Naive thymus-derived CD4-positive, alpha-beta T cell (primary cell): ENCODE results near the gene CDC14A. TPM values are rescaled to one million over a fixed set of nuclear protein-coding genes. Genes with fewer than 3 reads are reported as not detected.

Source experiments
- ATAC-seq: fragments of 150-1000 bp; cut with Tn5 transposase; 2 replicates; pipeline ENCODE4 v1.10.0; 2021; ENCODE audit warnings: mild to moderate bottlenecking, moderate library complexity
- CTCF ChIA-PET: fragments of 350-600 bp; sonication (Branson Sonifier 250); formaldehyde crosslinking; loops from one replicate; lab custom pipeline; 2021; ENCODE audit warnings: antibody characterized with exemption; lab: Charles Lee
- POLR2A ChIA-PET: fragments of 350-600 bp; sonication (Branson Sonifier 250); formaldehyde crosslinking; loops from one replicate; lab custom pipeline; 2021; ENCODE audit warnings: antibody characterized with exemption, inconsistent platforms; lab: Charles Lee
- DNase-seq, 9 donors: peaks; one replicate each; pipeline versions ENCODE4 v3.0.0 to v3.0.0-alpha.2; 2020 to 2022; ENCODE audit warnings: mixed read lengths in 1 of 9
- H3K27ac ChIP-seq: one replicate; pipeline ENCODE4 v1.7.0; 2013; ENCODE audit warnings: mild to moderate bottlenecking, low read depth, low read length, moderate library complexity
- H3K27me3 ChIP-seq, 2 donors: one replicate each; pipeline ENCODE4 v1.7.0; 2013; ENCODE audit warnings: low read length in 2 of 2, mild to moderate bottlenecking in 2 of 2, moderate library complexity in 2 of 2; ENCODE audit not compliant: control insufficient read depth in 2 of 2, insufficient read depth in 2 of 2
- H3K36me3 ChIP-seq, 3 experiments: 1 replicate in 2 of 3; 2 replicates in 1 of 3; pipeline ENCODE4 v1.7.0; 2013; ENCODE audit warnings: low read length in 3 of 3, mild to moderate bottlenecking in 3 of 3, moderate library complexity in 1 of 3; ENCODE audit not compliant: insufficient read depth in 3 of 3, control insufficient read depth in 2 of 3
- H3K4me1 ChIP-seq, 2 donors: one replicate each; pipeline ENCODE4 v1.7.0; 2013; ENCODE audit warnings: low read length in 2 of 2, mild to moderate bottlenecking in 2 of 2, moderate library complexity in 1 of 2; ENCODE audit not compliant: control insufficient read depth in 2 of 2, insufficient read depth in 2 of 2
- H3K4me3 ChIP-seq: 2 replicates; pipeline ENCODE4 v1.7.0; 2013; ENCODE audit warnings: mild to moderate bottlenecking, low read length
- H3K9me3 ChIP-seq, 3 experiments: 1 replicate in 2 of 3; 2 replicates in 1 of 3; pipeline ENCODE4 v1.7.0; 2013; ENCODE audit warnings: low read length in 3 of 3; ENCODE audit not compliant: control insufficient read depth in 2 of 3
- H3K27ac Mint-ChIP-seq, 9 donors: one replicate each; pipeline ENCODE4 v1.8.0; 2020 to 2022; ENCODE audit warnings: mixed read lengths in 9 of 9, mild to moderate bottlenecking in 8 of 9, moderate library complexity in 5 of 9, inconsistent platforms in 2 of 9
- H3K27me3 Mint-ChIP-seq, 5 donors: one replicate each; pipeline ENCODE4 v1.8.0; 2021 to 2022; ENCODE audit warnings: mixed read lengths in 5 of 5, mild to moderate bottlenecking in 1 of 5
- H3K36me3 Mint-ChIP-seq, 5 donors: one replicate each; pipeline ENCODE4 v1.8.0; 2020 to 2022; ENCODE audit warnings: mixed read lengths in 5 of 5, mild to moderate bottlenecking in 3 of 5, inconsistent platforms in 1 of 5
- H3K4me1 Mint-ChIP-seq, 7 donors: one replicate each; pipeline ENCODE4 v1.8.0; 2020 to 2022; ENCODE audit warnings: mixed read lengths in 7 of 7, mild to moderate bottlenecking in 3 of 7, inconsistent platforms in 1 of 7
- H3K4me3 Mint-ChIP-seq, 10 donors: one replicate each; pipeline ENCODE4 v1.8.0; 2020 to 2022; ENCODE audit warnings: mild to moderate bottlenecking in 10 of 10, mixed read lengths in 10 of 10, moderate library complexity in 6 of 10, inconsistent platforms in 2 of 10
- H3K9me3 Mint-ChIP-seq, 11 donors: one replicate each; pipeline ENCODE4 v1.8.0; 2020 to 2022; ENCODE audit warnings: mixed read lengths in 11 of 11, mild to moderate bottlenecking in 4 of 11, inconsistent platforms in 1 of 11, moderate library complexity in 1 of 11
- intact Hi-C, 2 donors: fragments of 100-400 bp; cut with micrococcal nuclease; formaldehyde crosslinking; loops; one replicate each; pipeline ENCODE4 v1.15.1; 2023
- polyA plus RNA-seq, 2 donors: library from polyadenylated mRNA; unstranded; fragments of 300-500 nt; fragmentation: Illumina TruSeq; gene quantifications; one replicate each; pipeline ENCODE4 v1.2.3, GENCODE V29; 2021
- total RNA-seq, 6 experiments: library from RNA in 5 of 6; stranded (reverse) in 5 of 6; gene quantifications; 1 replicate in 5 of 6; 2 replicates in 1 of 6; pipeline ENCODE4 v1.2.3 and lab custom pipeline; 2021 to 2026

Gene CDC14A
- total and polyA plus RNA-seq, 7 experiments from 2014 or later = 47.1 to 136 (median 79.3) TPM

GRCh38 chr1:100528871-100529270 is 176.6 kb downstream of the CDC14A start:
- no peak overlapping the region for H3K4me3 ChIP-seq
- ATAC-seq (no peak), DNase-seq (no peak)
- no peaks in the 10 kb centered on the region for H3K27me3 ChIP-seq
- peaks cover 28 to 36% (median 34%) of the 10 kb centered on the region in 7 donors for H3K4me1 Mint-ChIP-seq
- H3K9me3 ChIP-seq = no peaks in the 10 kb centered on the region
- no peaks in the 10 kb centered on the region for H3K36me3 Mint-ChIP-seq
- peaks cover 0 to 3% (median 0%) of the 10 kb centered on the region in 11 donors for H3K9me3 Mint-ChIP-seq
- POLR2A ChIA-PET = no interaction called here
- H3K4me1 ChIP-seq = peaks cover 14 to 33% of the 10 kb centered on the region in 2 donors
- no peak overlapping the region for H3K4me3 Mint-ChIP-seq
- no peaks in the 10 kb centered on the region for H3K36me3 ChIP-seq
- no peak overlapping the region for H3K27ac ChIP-seq
- intact Hi-C loops = no loop called here
- CTCF ChIA-PET = interaction anchor here (1.6 kb wide), 1 partner anchor 14 kb away, joined by 4 read pairs; no protein-coding TSS in a partner anchor
- H3K27me3 Mint-ChIP-seq = peaks cover 0 to 16% (median 0%) of the 10 kb centered on the region in 5 donors
- H3K27ac Mint-ChIP-seq = peak overlapping the region in 3 of 9 donors; percentile 10 to 37 (median 21)

- intact Hi-C loops = loop anchor here (5.0 to 10.0 kb wide), 2 partner anchors 337 to 395 kb away; partner anchors contain the start of genes SASS6 (in 1 of the 2) and TRMT13 (in 1 of the 2)
- Mint-ChIP-seq H3K27ac (peak overlapping the region in 7 of 9 donors; percentile 39 to 88 (median 65)), H3K4me1 (peaks cover 28 to 36% (median 34%) of the 10 kb centered on the region in 7 donors), H3K36me3 (no peaks in the 10 kb centered on the region), H3K4me3 (peak overlapping the region in 1 of 10 donors; percentile 60), H3K27me3 (peaks cover 0 to 23% (median 5%) of the 10 kb centered on the region in 5 donors), H3K9me3 (peaks cover 0 to 3% (median 0%) of the 10 kb centered on the region in 11 donors)
- Histone ChIP-seq H3K36me3 (no peaks in the 10 kb centered on the region), H3K4me3 (no peak overlapping the region), H3K9me3 (no peaks in the 10 kb centered on the region), H3K27ac (no peak overlapping the region), H3K27me3 (no peaks in the 10 kb centered on the region), H3K4me1 (peaks cover 14 to 33% of the 10 kb centered on the region in 2 donors)
- ATAC-seq = no peak
- CTCF ChIA-PET = interaction anchor here (0.6 to 1.6 kb wide), 2 partner anchors 13 to 729 kb away, joined by 3 to 4 read pairs; no protein-coding TSS in a partner anchor
- DNase-seq = no peak
- POLR2A ChIA-PET = interaction anchor here (0.7 to 1.1 kb wide), 2 partner anchors 9 to 13 kb away, joined by 3 to 4 read pairs; no protein-coding TSS in a partner anchor
Measured at GRCh38 chr1:100530141-100530540, 177.8 kb downstream of the CDC14A start.

GRCh38 chr1:100530880-100531487 is 178.7 kb downstream of the CDC14A start:
- ATAC-seq (peak; percentile 94), DNase-seq (peak in 6 of 9 donors; percentile 8 to 46 (median 30))
- POLR2A ChIA-PET = interaction anchor here (0.5 to 1.1 kb wide), 3 partner anchors 10 to 448 kb away, joined by 3 to 4 read pairs (median 3); no protein-coding TSS in a partner anchor
- peak overlapping the region; percentile 17 for H3K4me3 ChIP-seq
- peaks cover 3 to 30% (median 10%) of the 10 kb centered on the region in 5 donors for H3K27me3 Mint-ChIP-seq
- H3K4me1 Mint-ChIP-seq = peaks cover 28 to 36% (median 34%) of the 10 kb centered on the region in 7 donors
- no peaks in the 10 kb centered on the region for H3K36me3 ChIP-seq
- no peaks in the 10 kb centered on the region for H3K36me3 Mint-ChIP-seq
- no peaks in the 10 kb centered on the region for H3K27me3 ChIP-seq
- H3K4me1 ChIP-seq = peaks cover 14 to 33% of the 10 kb centered on the region in 2 donors
- peak overlapping the region in 8 of 10 donors; percentile 20 to 61 (median 52) for H3K4me3 Mint-ChIP-seq
- H3K27ac ChIP-seq = no peak overlapping the region
- H3K9me3 ChIP-seq = no peaks in the 10 kb centered on the region
- intact Hi-C loops = loop anchor here (5.0 to 10.0 kb wide), 2 partner anchors 336 to 396 kb away; partner anchors contain the start of genes SASS6 (in 1 of the 2) and TRMT13 (in 1 of the 2)
- CTCF ChIA-PET = no interaction called here
- H3K27ac Mint-ChIP-seq = peak overlapping the region; percentile 32 to 88 (median 51)
- H3K9me3 Mint-ChIP-seq = peaks cover 0 to 1% (median 0%) of the 10 kb centered on the region in 11 donors

- Histone ChIP-seq H3K27me3 (no peaks in the 10 kb centered on the region), H3K9me3 (no peaks in the 10 kb centered on the region), H3K4me1 (peaks cover 14 to 33% of the 10 kb centered on the region in 2 donors), H3K36me3 (no peaks in the 10 kb centered on the region), H3K27ac (no peak overlapping the region), H3K4me3 (no peak overlapping the region)
- Mint-ChIP-seq H3K36me3 (no peaks in the 10 kb centered on the region), H3K4me1 (peaks cover 26 to 36% (median 34%) of the 10 kb centered on the region in 7 donors), H3K4me3 (peak overlapping the region in 2 of 10 donors; percentile 4 to 6), H3K27me3 (peaks cover 19 to 41% (median 23%) of the 10 kb centered on the region in 5 donors), H3K9me3 (peaks cover 0 to 1% (median 0%) of the 10 kb centered on the region in 11 donors), H3K27ac (peak overlapping the region in 2 of 9 donors; percentile 9 to 32)
- ChIA-PET CTCF (interaction anchor here (0.5 kb wide), 1 partner anchor 914 kb away, joined by 3 read pairs; no protein-coding TSS in a partner anchor), POLR2A (no interaction called here)
- intact Hi-C loops = loop anchor here (5.0 to 10.0 kb wide), 2 partner anchors 335 to 398 kb away; partner anchors contain the start of genes SASS6 (in 1 of the 2) and TRMT13 (in 1 of the 2)
- DNase-seq (no peak), ATAC-seq (no peak)
Measured at GRCh38 chr1:100532645-100533044, 180.3 kb downstream of the CDC14A start.

- Histone ChIP-seq H3K27me3 (peaks cover 0 to 3% of the 10 kb centered on the region in 2 donors), H3K27ac (no peak overlapping the region), H3K9me3 (no peaks in the 10 kb centered on the region), H3K36me3 (no peaks in the 10 kb centered on the region), H3K4me3 (no peak overlapping the region), H3K4me1 (peaks cover 19 to 37% of the 10 kb centered on the region in 2 donors)
- no peak overlapping the region for H3K27ac Mint-ChIP-seq
- H3K4me1 Mint-ChIP-seq = peaks cover 32 to 43% (median 35%) of the 10 kb centered on the region in 7 donors
- ATAC-seq = no peak
- ChIA-PET POLR2A (no interaction called here), CTCF (no interaction called here)
- intact Hi-C loops = loop anchor here in 1 of 2 donors (5.0 to 10.0 kb wide), 2 partner anchors 183 to 400 kb away; partner anchors contain the start of genes CDC14A, SASS6 and TRMT13
- peak overlapping the region in 1 of 10 donors; percentile 51 for H3K4me3 Mint-ChIP-seq
- peaks cover 29 to 49% (median 37%) of the 10 kb centered on the region in 5 donors for H3K27me3 Mint-ChIP-seq
- no peak for DNase-seq
- H3K36me3 Mint-ChIP-seq = no peaks in the 10 kb centered on the region
- no peaks in the 10 kb centered on the region for H3K9me3 Mint-ChIP-seq
Measured at GRCh38 chr1:100535264-100535663, 183.0 kb downstream of the CDC14A start.

- ChIA-PET POLR2A (interaction anchor here (0.8 kb wide), 1 partner anchor 815 kb away, joined by 3 read pairs; no protein-coding TSS in a partner anchor), CTCF (no interaction called here)
- Histone ChIP-seq H3K27ac (no peak overlapping the region), H3K36me3 (no peaks in the 10 kb centered on the region), H3K27me3 (peaks cover under 1 to 4% of the 10 kb centered on the region in 2 donors), H3K9me3 (no peaks in the 10 kb centered on the region), H3K4me3 (no peak overlapping the region), H3K4me1 (peaks cover 12 to 29% of the 10 kb centered on the region in 2 donors)
- Mint-ChIP-seq H3K4me3 (no peak overlapping the region), H3K27ac (no peak overlapping the region), H3K4me1 (peaks cover 25 to 36% (median 30%) of the 10 kb centered on the region in 7 donors), H3K9me3 (no peaks in the 10 kb centered on the region), H3K27me3 (peaks cover 37 to 57% (median 41%) of the 10 kb centered on the region in 5 donors), H3K36me3 (no peaks in the 10 kb centered on the region)
- ATAC-seq (peak; percentile 46), DNase-seq (no peak)
- intact Hi-C loops = loop anchor here in 1 of 2 donors (5.0 to 10.0 kb wide), 2 partner anchors 184 to 401 kb away; partner anchors contain the start of genes CDC14A, SASS6 and TRMT13
Measured at GRCh38 chr1:100536031-100536430, 183.7 kb downstream of the CDC14A start.
